ENCODE data around the gene AHRR. TPM values are rescaled to one million over a fixed set of nuclear protein-coding genes. Genes with fewer than 3 reads are reported as not detected.

The AHRR gene
- total and polyA plus RNA-seq, 10 of the 15 experiments (the other 5 are each of a cell fraction or from before 2014, with no cell fraction given): 0.90 to 35.2 (median 19.2) TPM

DNA sequence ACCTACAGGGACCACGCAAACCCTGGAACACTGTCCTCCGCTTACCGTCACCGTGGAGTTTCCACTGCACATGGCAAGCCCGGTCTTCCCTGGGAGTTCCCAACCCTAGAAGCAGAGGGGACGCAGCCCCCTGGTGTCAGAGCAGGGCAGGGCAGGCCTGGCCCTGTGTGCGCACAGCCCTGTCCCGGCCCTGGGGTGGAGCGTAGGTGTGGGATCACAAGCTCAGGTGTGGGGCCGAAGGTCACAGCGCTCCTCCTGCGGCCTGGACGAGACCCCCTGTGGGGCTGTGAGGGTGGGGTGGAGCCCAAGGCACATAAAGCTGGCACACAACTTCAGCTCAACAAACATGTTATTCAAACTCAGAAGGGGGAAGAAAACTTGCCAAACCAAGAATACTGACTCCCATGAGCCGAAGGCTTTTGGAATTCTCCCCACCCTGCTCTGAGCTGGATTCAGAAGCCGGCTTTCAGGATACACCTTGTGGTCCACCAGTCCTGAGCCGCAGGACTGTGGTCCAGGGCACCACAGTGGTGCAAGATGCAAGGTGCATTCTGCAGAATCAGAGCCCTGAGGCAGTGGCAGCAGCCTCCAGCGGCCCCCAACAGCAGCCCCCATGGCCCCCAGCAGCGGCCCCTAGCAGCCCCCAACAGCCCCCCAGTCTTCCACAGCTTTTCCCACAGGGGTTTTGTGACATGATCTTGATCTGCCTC is 109.6 kb downstream of the AHRR start (continued):
- TF ChIP-seq ZNF384 (IDR thresholded peaks at IDR 0.05; ENCODE audit: borderline replicate concordance, low read depth, low read length) (no peak), CHD4 (IDR thresholded peaks at IDR 0.05) (no peak), IKZF1 (conservative IDR thresholded peaks at IDR 0.05) (peak; percentile 35; the same call in 1 of the 2 replicates), TAF1 (IDR thresholded peaks at IDR 0.05; ENCODE audit: borderline replicate concordance, low read depth, low read length) (no peak), ZNF274 (IDR thresholded peaks at IDR 0.05; ENCODE audit: insufficient read depth, insufficient read length) (no peak), KAT2A (conservative IDR thresholded peaks at IDR 0.05; ENCODE audit: control insufficient read depth, low read depth, low read length) (no peak), POLR2A (IDR thresholded peaks at IDR 0.05; ENCODE audit: low read depth, low read length) (peak; percentile 57; the same call in 1 of the 2 replicates), FOS (IDR thresholded peaks at IDR 0.05; ENCODE audit: borderline replicate concordance, extremely low read depth, insufficient read length) (no peak), RB1 (IDR thresholded peaks at IDR 0.05; ENCODE audit: borderline replicate concordance) (no peak), HSF1 (IDR thresholded peaks at IDR 0.05; ENCODE audit: low read depth, low read length) (no peak), STAT1 (conservative IDR thresholded peaks at IDR 0.05) (no peak), SRF (IDR thresholded peaks at IDR 0.05; ENCODE audit: low read depth in 2 of 2, low read length in 2 of 2) (no peak), CTCF (IDR thresholded peaks at IDR 0.05 in 2 of 3, conservative IDR thresholded peaks at IDR 0.05 in 1 of 3; ENCODE audit: control insufficient read depth in 2 of 3, extremely low read depth in 1 of 3, insufficient read depth in 1 of 3, low read depth in 3 of 3, low read length in 3 of 3) (peak; percentile 75 to 89 (median 89))
- TF ChIP-seq, protein P1, sequence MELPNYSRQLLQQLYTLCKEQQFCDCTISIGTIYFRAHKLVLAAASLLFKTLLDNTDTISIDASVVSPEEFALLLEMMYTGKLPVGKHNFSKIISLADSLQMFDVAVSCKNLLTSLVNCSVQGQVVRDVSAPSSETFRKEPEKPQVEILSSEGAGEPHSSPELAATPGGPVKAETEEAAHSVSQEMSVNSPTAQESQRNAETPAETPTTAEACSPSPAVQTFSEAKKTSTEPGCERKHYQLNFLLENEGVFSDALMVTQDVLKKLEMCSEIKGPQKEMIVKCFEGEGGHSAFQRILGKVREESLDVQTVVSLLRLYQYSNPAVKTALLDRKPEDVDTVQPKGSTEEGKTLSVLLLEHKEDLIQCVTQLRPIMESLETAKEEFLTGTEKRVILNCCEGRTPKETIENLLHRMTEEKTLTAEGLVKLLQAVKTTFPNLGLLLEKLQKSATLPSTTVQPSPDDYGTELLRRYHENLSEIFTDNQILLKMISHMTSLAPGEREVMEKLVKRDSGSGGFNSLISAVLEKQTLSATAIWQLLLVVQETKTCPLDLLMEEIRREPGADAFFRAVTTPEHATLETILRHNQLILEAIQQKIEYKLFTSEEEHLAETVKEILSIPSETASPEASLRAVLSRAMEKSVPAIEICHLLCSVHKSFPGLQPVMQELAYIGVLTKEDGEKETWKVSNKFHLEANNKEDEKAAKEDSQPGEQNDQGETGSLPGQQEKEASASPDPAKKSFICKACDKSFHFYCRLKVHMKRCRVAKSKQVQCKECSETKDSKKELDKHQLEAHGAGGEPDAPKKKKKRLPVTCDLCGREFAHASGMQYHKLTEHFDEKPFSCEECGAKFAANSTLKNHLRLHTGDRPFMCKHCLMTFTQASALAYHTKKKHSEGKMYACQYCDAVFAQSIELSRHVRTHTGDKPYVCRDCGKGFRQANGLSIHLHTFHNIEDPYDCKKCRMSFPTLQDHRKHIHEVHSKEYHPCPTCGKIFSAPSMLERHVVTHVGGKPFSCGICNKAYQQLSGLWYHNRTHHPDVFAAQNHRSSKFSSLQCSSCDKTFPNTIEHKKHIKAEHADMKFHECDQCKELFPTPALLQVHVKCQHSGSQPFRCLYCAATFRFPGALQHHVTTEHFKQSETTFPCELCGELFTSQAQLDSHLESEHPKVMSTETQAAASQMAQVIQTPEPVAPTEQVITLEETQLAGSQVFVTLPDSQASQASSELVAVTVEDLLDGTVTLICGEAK (IDR thresholded peaks at IDR 0.05; ENCODE audit: borderline replicate concordance): no peak
- TF ChIP-seq, protein P2, sequence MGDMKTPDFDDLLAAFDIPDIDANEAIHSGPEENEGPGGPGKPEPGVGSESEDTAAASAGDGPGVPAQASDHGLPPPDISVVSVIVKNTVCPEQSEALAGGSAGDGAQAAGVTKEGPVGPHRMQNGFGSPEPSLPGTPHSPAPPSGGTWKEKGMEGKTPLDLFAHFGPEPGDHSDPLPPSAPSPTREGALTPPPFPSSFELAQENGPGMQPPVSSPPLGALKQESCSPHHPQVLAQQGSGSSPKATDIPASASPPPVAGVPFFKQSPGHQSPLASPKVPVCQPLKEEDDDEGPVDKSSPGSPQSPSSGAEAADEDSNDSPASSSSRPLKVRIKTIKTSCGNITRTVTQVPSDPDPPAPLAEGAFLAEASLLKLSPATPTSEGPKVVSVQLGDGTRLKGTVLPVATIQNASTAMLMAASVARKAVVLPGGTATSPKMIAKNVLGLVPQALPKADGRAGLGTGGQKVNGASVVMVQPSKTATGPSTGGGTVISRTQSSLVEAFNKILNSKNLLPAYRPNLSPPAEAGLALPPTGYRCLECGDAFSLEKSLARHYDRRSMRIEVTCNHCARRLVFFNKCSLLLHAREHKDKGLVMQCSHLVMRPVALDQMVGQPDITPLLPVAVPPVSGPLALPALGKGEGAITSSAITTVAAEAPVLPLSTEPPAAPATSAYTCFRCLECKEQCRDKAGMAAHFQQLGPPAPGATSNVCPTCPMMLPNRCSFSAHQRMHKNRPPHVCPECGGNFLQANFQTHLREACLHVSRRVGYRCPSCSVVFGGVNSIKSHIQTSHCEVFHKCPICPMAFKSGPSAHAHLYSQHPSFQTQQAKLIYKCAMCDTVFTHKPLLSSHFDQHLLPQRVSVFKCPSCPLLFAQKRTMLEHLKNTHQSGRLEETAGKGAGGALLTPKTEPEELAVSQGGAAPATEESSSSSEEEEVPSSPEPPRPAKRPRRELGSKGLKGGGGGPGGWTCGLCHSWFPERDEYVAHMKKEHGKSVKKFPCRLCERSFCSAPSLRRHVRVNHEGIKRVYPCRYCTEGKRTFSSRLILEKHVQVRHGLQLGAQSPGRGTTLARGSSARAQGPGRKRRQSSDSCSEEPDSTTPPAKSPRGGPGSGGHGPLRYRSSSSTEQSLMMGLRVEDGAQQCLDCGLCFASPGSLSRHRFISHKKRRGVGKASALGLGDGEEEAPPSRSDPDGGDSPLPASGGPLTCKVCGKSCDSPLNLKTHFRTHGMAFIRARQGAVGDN (IDR thresholded peaks at IDR 0.05): peak; percentile 70

All from GM12878 (cell line).